ENCODE results near the gene LCE6A. TPM values are rescaled to one million over a fixed set of nuclear protein-coding genes. Genes with fewer than 3 reads are reported as not detected.

LCE6A gene
- total and polyA plus RNA-seq, 9 of the 15 experiments (the other 6 are each of a cell fraction or from before 2014, with no cell fraction given) = not detected

- TF ChIP-seq GTF2B (IDR thresholded peaks at IDR 0.05; ENCODE audit: extremely low read depth, insufficient read length) (no peak), JUND (IDR thresholded peaks at IDR 0.05; ENCODE audit: borderline replicate concordance, low read depth, low read length) (no peak), JUND (tag; IDR thresholded peaks at IDR 0.05; ENCODE audit: borderline replicate concordance, low read depth, low read length) (no peak), FOXK2 (conservative IDR thresholded peaks at IDR 0.05 in 1 of 2, IDR thresholded peaks at IDR 0.05 in 1 of 2; ENCODE audit: low read depth in 2 of 2) (peak in 1 of 2 experiments; percentile 37; a peak in 1 of 4 replicates), ZBTB43 (CRISPR knock-in tag; IDR thresholded peaks at IDR 0.05) (no peak), CTCF (IDR thresholded peaks at IDR 0.05 in 2 of 3, conservative IDR thresholded peaks at IDR 0.05 in 1 of 3; ENCODE audit: insufficient read depth in 2 of 3, low read depth in 1 of 3, low read length in 3 of 3) (peak; percentile 72 to 85 (median 80)), REST (IDR thresholded peaks at IDR 0.05; ENCODE audit: borderline replicate concordance) (peak; percentile 39; the same call in 1 of the 2 replicates), REST (CRISPR knock-in tag; IDR thresholded peaks at IDR 0.05; ENCODE audit: low read depth) (no peak), HMBOX1 (IDR thresholded peaks at IDR 0.05) (no peak), GATA2 (CRISPR knock-in tag; IDR thresholded peaks at IDR 0.05) (no peak), CEBPG (CRISPR knock-in tag; IDR thresholded peaks at IDR 0.05) (no peak), CEBPG (tag; conservative IDR thresholded peaks at IDR 0.05 in 1 of 2, IDR thresholded peaks at IDR 0.05 in 1 of 2) (no peak), IRF2 (CRISPR knock-in tag; IDR thresholded peaks at IDR 0.05) (no peak)
Observed at GRCh38 chr1:152869808-152870419, 27.3 kb downstream of the LCE6A start (continued).
